K562 (cell line): ENCODE data around the gene ACTL8. TPM values are rescaled to one million over a fixed set of nuclear protein-coding genes. Genes with fewer than 3 reads are reported as not detected.

ENCODE experiments used
- ATAC-seq: fragments of 200-7000 bp; cut with Tn5 transposase; 3 replicates; pipeline ENCODE4 v1.9.1; 2020; ENCODE audit warnings: moderate library complexity
- BruUV-seq: library from RNA; stranded (reverse); fragments of 400-500 nt; replicated peaks from 2 replicates; lab custom pipeline; 2021; lab: Mats Ljungman, UMichigan
- CTCF ChIA-PET: fragments of 300-600 bp; formaldehyde crosslinking; extraction: SDS; loops from one replicate; lab custom pipeline; 2021; ENCODE audit warnings: low intra/inter-chr PET ratio; lab: Yijun Ruan, JAX
- POLR2A ChIA-PET: fragments of 300-600, 350-650 bp; sonication (Branson Sonifier 250); formaldehyde crosslinking; extraction: SDS; loops from one replicate; lab custom pipeline; 2021; ENCODE audit warnings: antibody characterized with exemption, inconsistent platforms; lab: Yijun Ruan, JAX
- DNase-seq, 4 experiments: peaks; one replicate each; pipeline versions ENCODE4 v3.0.0 to v3.0.0-alpha.2; 2011 to 2018; ENCODE audit warnings: low spot score in 3 of 4, mixed read lengths in 3 of 4; ENCODE audit errors: extremely low read depth in 1 of 4
- FAIRE-seq: peaks from 2 replicates; lab custom pipeline; 2011; peaks lifted over from hg19 to GRCh38; lab: Jason Lieb, UNC
- H2AFZ ChIP-seq: 2 replicates; pipeline ENCODE4 v1.6.0; 2011; ENCODE audit warnings: low read depth, low read length, control low read depth, inconsistent platforms
- H3K27ac ChIP-seq: fragments of 200-600 bp; 3 replicates; pipeline ENCODE4 v1.8.0; 2011; ENCODE audit warnings: low read depth, mild to moderate bottlenecking, control low read depth, inconsistent platforms, low read length, moderate library complexity, mixed read lengths; ENCODE audit errors: extremely low read depth
- H3K27me3 ChIP-seq, 2 experiments: fragments of 300-600 bp in 1 of 2; 2 replicates in 1 of 2; 3 replicates in 1 of 2; pipeline versions ENCODE4 v1.6.0 to v1.8.0; 2011; ENCODE audit warnings: inconsistent platforms in 2 of 2, low read length in 2 of 2, mild to moderate bottlenecking in 1 of 2, mixed read lengths in 1 of 2, moderate library complexity in 1 of 2; ENCODE audit not compliant: control insufficient read depth in 2 of 2, insufficient read depth in 2 of 2
- H3K36me3 ChIP-seq: fragments of 300-600 bp; 3 replicates; pipeline ENCODE4 v1.8.0; 2011; ENCODE audit warnings: mild to moderate bottlenecking, low read length, inconsistent platforms; ENCODE audit not compliant: control insufficient read depth, insufficient read depth
- H3K4me1 ChIP-seq, 2 experiments: fragments of 200-600 bp in 1 of 2; replicated peaks in 1 of 2; 2 replicates in 1 of 2; 3 replicates in 1 of 2; pipeline versions ENCODE4 v1.5.1 to v1.8.0; 2011; ENCODE audit warnings: inconsistent platforms in 2 of 2, low read length in 2 of 2, mild to moderate bottlenecking in 1 of 2, mixed read lengths in 1 of 2, moderate library complexity in 1 of 2; ENCODE audit not compliant: control insufficient read depth in 2 of 2, insufficient read depth in 2 of 2
- H3K4me2 ChIP-seq: 2 replicates; pipeline ENCODE4 v1.6.1; 2011; ENCODE audit warnings: low read length, control low read depth, inconsistent platforms, mixed read lengths; ENCODE audit not compliant: insufficient read depth
- H3K4me3 ChIP-seq: fragments of 200-600 bp; sonication (generic), shearing (Covaris generic); 2 replicates; pipeline ENCODE4 v1.5.1; 2016; ENCODE audit warnings: control low read depth, inconsistent platforms
- H3K79me2 ChIP-seq: fragments of 200-600 bp; 3 replicates; pipeline ENCODE4 v1.8.0; 2011; ENCODE audit warnings: low read length, inconsistent platforms; ENCODE audit not compliant: control insufficient read depth, insufficient read depth
- H3K9ac ChIP-seq, 2 experiments: 2 replicates each; pipeline versions ENCODE4 v1.6.0 to v1.6.1; 2011; ENCODE audit warnings: low read depth in 2 of 2, low read length in 2 of 2, control low read depth in 1 of 2, inconsistent platforms in 1 of 2, mild to moderate bottlenecking in 1 of 2, mixed read lengths in 1 of 2; ENCODE audit not compliant: insufficient read depth in 1 of 2
- H3K9me1 ChIP-seq: one replicate; pipeline ENCODE4 v1.6.0; 2011; ENCODE audit warnings: inconsistent platforms, mild to moderate bottlenecking, low read length, moderate library complexity; ENCODE audit not compliant: control insufficient read depth, insufficient read depth
- H3K9me3 ChIP-seq: replicated peaks from 2 replicates; pipeline ENCODE4 v1.5.1; 2011; ENCODE audit warnings: low read depth, low read length, inconsistent platforms; ENCODE audit not compliant: control insufficient read depth, insufficient read depth
- H4K20me1 ChIP-seq: replicated peaks from 2 replicates; pipeline ENCODE4 v1.6.1; 2011; ENCODE audit warnings: low read length, inconsistent platforms, mixed read lengths; ENCODE audit not compliant: control insufficient read depth, insufficient read depth
- C11orf30 ChIP-seq: fragments of 450-650 bp; IDR thresholded peaks from 2 replicates; pipeline ENCODE4 v1.6.1; 2016; ENCODE audit warnings: low read depth, mild to moderate bottlenecking
- FOXP1 ChIP-seq: sonication (generic); formaldehyde crosslinking; IDR thresholded peaks from 2 replicates; pipeline ENCODE4 v1.8.0; 2022; ENCODE audit warnings: mild to moderate bottlenecking, missing genetic modification reagents
- MAFF ChIP-seq: IDR thresholded peaks from 2 replicates; pipeline ENCODE4 v1.6.1; 2012; ENCODE audit warnings: low read length, improper control_type of control experiment
- MAFG ChIP-seq: fragments of 450-650 bp; conservative IDR thresholded peaks from 2 replicates; pipeline ENCODE4 v1.6.1; 2016; ENCODE audit warnings: missing genetic modification characterization, missing compliant biosample characterization
- MAFK ChIP-seq: IDR thresholded peaks from 2 replicates; pipeline ENCODE4 v1.6.1; 2011; ENCODE audit warnings: low read length, improper control_type of control experiment
- NEUROD1 ChIP-seq: fragments of 150-350 bp; IDR thresholded peaks from 2 replicates; pipeline ENCODE4 v1.6.1; 2014; ENCODE audit warnings: borderline replicate concordance, low read length, low read depth; ENCODE audit not compliant: partially characterized antibody
- NFE2 ChIP-seq: IDR thresholded peaks from 2 replicates; pipeline ENCODE4 v1.6.1; 2014; ENCODE audit warnings: antibody characterized with exemption, low read depth
- NFE2L1 ChIP-seq: fragments of 450-650 bp; IDR thresholded peaks from 2 replicates; pipeline ENCODE4 v1.6.1; 2016; ENCODE audit warnings: missing genetic modification characterization, low read depth, mild to moderate bottlenecking, missing compliant biosample characterization, moderate library complexity, borderline replicate concordance
- SAFB ChIP-seq: fragments of 200-400 bp; formaldehyde crosslinking; IDR thresholded peaks from 2 replicates; pipeline ENCODE4 v1.6.1; 2017; ENCODE audit warnings: low read depth, low read length, borderline replicate concordance
- ZC3H8 ChIP-seq: fragments of 450-650 bp; IDR thresholded peaks from 2 replicates; pipeline ENCODE4 v1.6.1; 2017
- ZNF316 ChIP-seq: fragments of 450-650 bp; IDR thresholded peaks from 2 replicates; pipeline ENCODE4 v1.6.1; 2016
- ZNF589 ChIP-seq: fragments of 200-800 bp; sonication (Bioruptor generic); IDR thresholded peaks from 2 replicates; pipeline ENCODE4 v1.6.1; 2016; ENCODE audit warnings: low read depth, missing genetic modification characterization, missing compliant biosample characterization
- WGBS: fragments of 100-300 bp; shearing (Covaris generic); methylation state at CpG from one replicate; pipeline ENCODE4 v1.1.6; 2016; ENCODE audit warnings: low coverage, mixed read lengths; ENCODE audit not compliant: insufficient coverage; ENCODE audit errors: missing lambda C conversion rate; 5-methylcytosine and 5-hydroxymethylcytosine counted together
- in situ Hi-C: fragments of 300-500 bp; cut with MboI; formaldehyde crosslinking; loops from 4 replicates; pipeline ENCODE4 v1.15.0; 2018; ENCODE audit warnings: inconsistent platforms, mixed read lengths
- intact Hi-C: fragments of 100-400 bp; cut with micrococcal nuclease; formaldehyde crosslinking; loops from 2 replicates; pipeline ENCODE4 v1.14.2; 2022
- polyA plus RNA-seq, 8 experiments: library from polyadenylated mRNA; depleted of rRNA in 4 of 8; stranded (reverse) in 5 of 8; unstranded in 3 of 8; fragments of >200 nt; fragmentation: Nextera tagmentation in 2 of 8; fragmentation: Illumina TruSeq in 1 of 8; extraction: Ambion mirVana in 2 of 8; extraction: Trizol in 1 of 8; gene quantifications; 2 replicates each; pipeline versions ENCODE4 v1.2.1 to v1.2.3, GENCODE V29; 2011 to 2014; ENCODE audit warnings: inconsistent platforms in 1 of 8, missing spikeins in 1 of 8
- total RNA-seq, 7 experiments: library from RNA; depleted of rRNA in 6 of 7; stranded (reverse); fragments of >200 nt in 6 of 7; fragmentation: Illumina TruSeq in 2 of 7; extraction: Trizol in 2 of 7; gene quantifications; 2 replicates each; pipeline versions ENCODE4 v1.2.1 to v1.2.3, GENCODE V29; 2011 to 2021; ENCODE audit warnings: low replicate concordance in 1 of 7

The ACTL8 gene
- total and polyA plus RNA-seq, 9 of the 15 experiments (the other 6 are each of a cell fraction or from before 2014, with no cell fraction given) = 0.30 to 3.3 (median 1.6) TPM

GRCh38 chr1:17719874-17720273 lies 35.3 kb upstream of the ACTL8 start:
- no peaks in the 10 kb centered on the region for H3K9me3 ChIP-seq
- peak; percentile 47; the same call in 1 of the 2 replicates for TF ChIP-seq MAFF
- peak; percentile 72 for TF ChIP-seq ZNF316
- TF ChIP-seq NFE2L1 (tag) = 0 out of 2 replicates have a peak, but pooled peaks have one; percentile 6
- TF ChIP-seq ZC3H8 = no peak
- TF ChIP-seq NEUROD1 = no peak
- no peak for TF ChIP-seq SAFB
- TF ChIP-seq FOXP1 (CRISPR knock-in tag) = no peak
- TF ChIP-seq MAFK = peak; percentile 58
- TF ChIP-seq NFE2 = peak; percentile 70; the same call in 1 of the 2 replicates
- no peak for TF ChIP-seq ZNF589 (CRISPR knock-in tag)
- TF ChIP-seq C11orf30 = peak; percentile 80
- peak; percentile 84 for TF ChIP-seq MAFG (tag)
- TF ChIP-seq, all 486 proteins: peak for 7
- no peak overlapping the region for H3K4me3 ChIP-seq
- FAIRE-seq (no peak), DNase-seq (no peak), ATAC-seq (no peak)
- H3K9ac ChIP-seq = no peak overlapping the region
- POLR2A ChIA-PET = interaction anchor here (0.6 kb wide), 1 partner anchor 48 kb away, joined by 3 read pairs; no protein-coding TSS in a partner anchor
- no peaks in the 10 kb centered on the region for H3K79me2 ChIP-seq
- H3K9me1 ChIP-seq = no peaks in the 10 kb centered on the region
- peaks cover 12 to 40% of the 10 kb centered on the region in 2 experiments; a peak in 3 of 5 replicates for H3K27me3 ChIP-seq
- H2AFZ ChIP-seq = no peak overlapping the region
- no peaks in the 10 kb centered on the region; a peak in 1 of 5 replicates for H3K4me1 ChIP-seq
- BruUV-seq = no TSS peak
- H3K36me3 ChIP-seq = no peaks in the 10 kb centered on the region
- no peak overlapping the region for H3K4me2 ChIP-seq
- H4K20me1 ChIP-seq = peaks cover 8% of the 10 kb centered on the region; the same call in 1 of the 2 replicates
- H3K27ac ChIP-seq = no peak overlapping the region
- in situ Hi-C loops (no loop called here), intact Hi-C loops (no loop called here)
- CTCF ChIA-PET = no interaction called here
- 12% methylated on average over 4 of the region's 5 CpGs for WGBS
